OCI-LY3 (cell line): ENCODE results near the gene SAMD11.

Experiments
- H2AFZ ChIP-seq: fragments of 200-600, 300-600 bp; shearing (Covaris generic); 2 replicates; pipeline ENCODE4 v1.6.0; 2014; ENCODE audit warnings: antibody characterized with exemption, low read depth, low read length
- H3K27ac ChIP-seq: fragments of 200-600, 300-600 bp; sonication (generic); 2 replicates; pipeline ENCODE4 v1.5.1; 2014; ENCODE audit warnings: mild to moderate bottlenecking, low read length, moderate library complexity, mixed read lengths
- H3K27me3 ChIP-seq: fragments of 200-600, 300-600 bp; sonication (generic); 2 replicates; pipeline ENCODE4 v1.6.1; 2014; ENCODE audit warnings: low read depth, low read length, mixed read lengths
- H3K36me3 ChIP-seq: fragments of 200-600, 300-600 bp; sonication (generic); replicated peaks from 2 replicates; pipeline ENCODE3; 2014; ENCODE audit warnings: low read depth, low read length, mixed read lengths
- H3K4me1 ChIP-seq: fragments of 300-600, 200-600 bp; sonication (generic); 2 replicates; pipeline ENCODE4 v1.6.1; 2014; ENCODE audit warnings: low read length, mixed read lengths
- H3K4me2 ChIP-seq: fragments of 200-600, 300-600 bp; sonication (generic); 2 replicates; pipeline ENCODE4 v1.6.1; 2014; ENCODE audit warnings: low read length, mixed read lengths
- H3K4me3 ChIP-seq: fragments of 300-600, 200-600 bp; sonication (generic); 2 replicates; pipeline ENCODE4 v1.5.1; 2014; ENCODE audit warnings: antibody characterized with exemption, mild to moderate bottlenecking, low read length, moderate library complexity
- H3K79me2 ChIP-seq: fragments of 300-600, 200-600 bp; shearing (Covaris generic); 2 replicates; pipeline ENCODE4 v1.6.1; 2014; ENCODE audit warnings: mild to moderate bottlenecking, low read length, mixed read lengths
- H3K9ac ChIP-seq: fragments of 300-600, 200-600 bp; shearing (Covaris generic); 2 replicates; pipeline ENCODE4 v1.6.0; 2014; ENCODE audit warnings: mild to moderate bottlenecking, low read length, moderate library complexity
- H3K9me3 ChIP-seq: fragments of 200-600, 300-600 bp; shearing (Covaris generic); 2 replicates; pipeline ENCODE4 v1.6.1; 2014; ENCODE audit warnings: low read length, mixed read lengths; ENCODE audit not compliant: insufficient read depth
- H4K20me1 ChIP-seq: fragments of 200-600, 300-600 bp; sonication (generic); 2 replicates; pipeline ENCODE4 v1.6.1; 2016; ENCODE audit warnings: low read length, mixed read lengths; ENCODE audit not compliant: insufficient read depth
- CTCF ChIP-seq: fragments of 200-600, 300-600 bp; sonication (generic); IDR thresholded peaks from 2 replicates; pipeline ENCODE4 v1.5.1; 2014; ENCODE audit warnings: antibody characterized with exemption, low read length, low read depth
- EZH2phosphoT487 ChIP-seq: fragments of 200-600 bp; shearing (Covaris generic); IDR thresholded peaks from 2 replicates; pipeline ENCODE4 v1.6.1; 2018; ENCODE audit warnings: antibody characterized with exemption, mixed run types, low read depth

SAMD11 gene

GRCh38 chr1:969260-969855 lies 45.6 kb downstream of the SAMD11 start:
- H3K27ac ChIP-seq, result no peak overlapping the region
- no peak overlapping the region for H2AFZ ChIP-seq
- no peak overlapping the region for H3K4me2 ChIP-seq
- no peaks in the 10 kb centered on the region for H3K27me3 ChIP-seq
- H4K20me1 ChIP-seq, result no peaks in the 10 kb centered on the region
- no peaks in the 10 kb centered on the region for H3K36me3 ChIP-seq
- H3K9me3 ChIP-seq, result no peaks in the 10 kb centered on the region
- H3K9ac ChIP-seq, result no peak overlapping the region
- no peaks in the 10 kb centered on the region for H3K79me2 ChIP-seq
- peaks cover 5% of the 10 kb centered on the region; the same call in 1 of the 2 replicates for H3K4me1 ChIP-seq
- H3K4me3 ChIP-seq, result no peak overlapping the region
- TF ChIP-seq CTCF, result no peak
- no peak for TF ChIP-seq EZH2phosphoT487

DNA sequence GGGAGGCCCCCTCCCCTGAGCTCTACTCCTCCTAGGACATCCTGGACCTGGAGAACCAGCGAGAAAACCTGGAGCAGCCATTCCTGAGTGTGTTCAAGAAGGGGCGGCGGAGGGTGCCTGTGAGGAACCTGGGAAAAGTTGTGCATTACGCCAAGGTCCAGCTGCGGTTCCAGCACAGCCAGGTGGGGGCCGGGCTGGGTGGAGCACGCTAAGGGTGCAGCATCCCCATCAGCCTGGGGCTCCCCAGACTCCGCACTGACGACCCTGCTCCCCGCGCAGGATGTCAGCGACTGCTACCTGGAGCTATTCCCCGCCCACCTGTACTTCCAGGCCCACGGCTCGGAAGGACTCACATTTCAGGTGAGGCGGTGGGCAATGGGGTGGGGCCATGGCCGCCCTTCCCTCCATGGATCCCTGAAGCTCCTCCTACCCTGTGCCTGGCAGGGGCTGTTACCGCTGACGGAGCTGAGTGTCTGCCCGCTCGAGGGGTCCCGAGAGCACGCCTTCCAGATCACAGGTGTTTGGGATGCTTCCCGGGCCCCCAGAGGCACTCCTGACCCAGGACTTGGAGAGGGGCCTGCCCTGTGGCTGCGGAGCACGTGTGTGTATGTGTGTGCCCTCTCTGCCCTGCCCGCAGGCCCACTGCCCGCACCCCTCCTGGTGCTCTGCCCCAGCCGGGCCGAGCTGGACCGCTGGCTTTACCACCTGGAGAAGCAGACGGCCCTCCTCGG lies 46.7 kb downstream of the SAMD11 start:
- no peaks in the 10 kb centered on the region for H3K9me3 ChIP-seq
- no peak overlapping the region for H3K4me3 ChIP-seq
- H3K4me2 ChIP-seq, result no peak overlapping the region
- H3K27me3 ChIP-seq, result peaks cover 2% of the 10 kb centered on the region; the same call in 1 of the 2 replicates
- H3K36me3 ChIP-seq, result no peaks in the 10 kb centered on the region
- no peak overlapping the region for H2AFZ ChIP-seq
- peaks cover 5% of the 10 kb centered on the region; the same call in 1 of the 2 replicates for H3K4me1 ChIP-seq
- no peaks in the 10 kb centered on the region for H3K79me2 ChIP-seq
- H4K20me1 ChIP-seq, result no peaks in the 10 kb centered on the region
- no peak overlapping the region for H3K27ac ChIP-seq
- TF ChIP-seq EZH2phosphoT487, result no peak
- no peak for TF ChIP-seq CTCF
- H3K9ac ChIP-seq, result no peak overlapping the region

- Histone ChIP-seq H3K9ac (no peak overlapping the region), H2AFZ (no peak overlapping the region), H3K4me1 (peaks cover 5% of the 10 kb centered on the region; the same call in 1 of the 2 replicates), H3K9me3 (no peaks in the 10 kb centered on the region), H3K27ac (no peak overlapping the region), H3K4me2 (no peak overlapping the region), H3K4me3 (no peak overlapping the region), H4K20me1 (no peaks in the 10 kb centered on the region), H3K36me3 (no peaks in the 10 kb centered on the region), H3K27me3 (peaks cover 4% of the 10 kb centered on the region; the same call in 1 of the 2 replicates), H3K79me2 (no peaks in the 10 kb centered on the region)
- no peak for TF ChIP-seq EZH2phosphoT487
Measured at GRCh38 chr1:970973-971730, 47.4 kb downstream of the SAMD11 start.

GRCh38 chr1:971751-972506 lies 48.2 kb downstream of the SAMD11 start:
- no peak overlapping the region for H3K4me2 ChIP-seq

More at GRCh38 chr1:971751-972506, 48.2 kb downstream of the SAMD11 start:
- Histone ChIP-seq H3K9me3 (no peaks in the 10 kb centered on the region), H3K27me3 (peaks cover 4% of the 10 kb centered on the region; the same call in 1 of the 2 replicates), H3K27ac (no peak overlapping the region), H3K36me3 (no peaks in the 10 kb centered on the region), H3K4me3 (no peak overlapping the region), H3K4me1 (peaks cover 5% of the 10 kb centered on the region; the same call in 1 of the 2 replicates), H3K9ac (no peak overlapping the region), H2AFZ (no peak overlapping the region), H4K20me1 (no peaks in the 10 kb centered on the region), H3K79me2 (no peaks in the 10 kb centered on the region)
- TF ChIP-seq EZH2phosphoT487 (no peak), CTCF (no peak)
